ENCODE data around the gene SLC35E1. TPM values are rescaled to one million over a fixed set of nuclear protein-coding genes. Genes with fewer than 3 reads are reported as not detected.
A peak's percentile ranks its signal among the peaks of the same experiment; 100 is the strongest.

SLC35E1 gene
- total RNA-seq, 1 donor from 2014 or later, result 29.7 TPM

DNA sequence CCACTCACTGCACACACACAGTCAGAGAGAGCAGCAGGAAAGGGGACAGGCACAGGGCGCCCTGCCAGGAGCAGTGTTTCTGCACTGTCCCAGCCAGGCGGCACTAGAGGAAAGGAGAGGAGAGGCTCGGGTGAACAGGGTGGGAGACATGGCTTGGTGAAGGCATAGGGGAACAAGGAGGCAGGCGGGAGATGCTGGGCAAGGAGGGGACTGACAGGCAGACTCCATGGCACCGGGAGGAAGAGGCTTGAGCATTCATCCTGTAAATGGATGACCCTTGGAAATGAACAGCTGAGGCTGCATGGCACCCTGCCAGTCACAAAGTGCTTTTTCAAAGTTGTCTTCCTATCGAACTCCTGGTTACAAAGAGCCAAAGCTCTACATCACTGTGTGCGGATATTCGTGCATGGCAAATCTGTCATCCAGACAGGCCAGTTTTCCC is 33.4 kb upstream of the SLC35E1 start:
- Mint-ChIP-seq H3K27ac (ENCODE audit: unreplicated experiment) (peak overlapping the region; percentile 64), H3K4me1 (ENCODE audit: unreplicated experiment) (peaks cover 3% of the 10 kb centered on the region), H3K9me3 (ENCODE audit: unreplicated experiment) (no peaks in the 10 kb centered on the region), H3K4me3 (ENCODE audit: unreplicated experiment) (peak overlapping the region; percentile 9), H3K27me3 (ENCODE audit: unreplicated experiment) (peaks cover 2% of the 10 kb centered on the region), H3K36me3 (ENCODE audit: low read depth, unreplicated experiment) (peaks cover 3% of the 10 kb centered on the region)
- no peak for TF ChIP-seq CTCF (IDR thresholded peaks at IDR 0.05; ENCODE audit: unreplicated experiment)
- DNase-seq (ENCODE audit: low spot score), result no peak

DNA sequence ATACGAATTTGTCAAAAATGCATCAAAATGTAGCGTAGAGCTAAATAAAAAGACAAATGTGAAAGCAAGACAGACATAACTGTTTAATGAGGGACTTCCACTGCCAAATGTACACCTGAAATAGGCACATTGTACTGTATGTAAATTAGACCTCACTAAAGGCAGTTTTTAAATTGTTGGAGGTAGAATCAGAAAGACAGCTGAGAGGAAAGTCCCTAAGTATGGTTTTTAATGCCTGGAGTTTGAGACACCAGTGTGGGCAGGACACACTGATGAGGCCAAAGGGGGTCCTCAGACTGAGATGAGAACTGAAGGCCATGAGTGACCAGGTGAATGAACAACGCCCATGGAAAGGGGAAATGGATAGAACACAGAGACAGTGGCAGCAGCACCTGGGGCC is 32.9 kb upstream of the SLC35E1 start:
- peaks cover 3% of the 10 kb centered on the region for H3K36me3 Mint-ChIP-seq (ENCODE audit: low read depth, unreplicated experiment)
- H3K9me3 Mint-ChIP-seq (ENCODE audit: unreplicated experiment), result no peaks in the 10 kb centered on the region
- peak overlapping the region; percentile 61 for H3K27ac Mint-ChIP-seq (ENCODE audit: unreplicated experiment)
- no peak for DNase-seq (ENCODE audit: low spot score)
- peak overlapping the region; percentile 9 for H3K4me3 Mint-ChIP-seq (ENCODE audit: unreplicated experiment)
- TF ChIP-seq CTCF (IDR thresholded peaks at IDR 0.05; ENCODE audit: unreplicated experiment), result no peak
- H3K4me1 Mint-ChIP-seq (ENCODE audit: unreplicated experiment), result peaks cover 3% of the 10 kb centered on the region
- H3K27me3 Mint-ChIP-seq (ENCODE audit: unreplicated experiment), result peaks cover 2% of the 10 kb centered on the region

DNA sequence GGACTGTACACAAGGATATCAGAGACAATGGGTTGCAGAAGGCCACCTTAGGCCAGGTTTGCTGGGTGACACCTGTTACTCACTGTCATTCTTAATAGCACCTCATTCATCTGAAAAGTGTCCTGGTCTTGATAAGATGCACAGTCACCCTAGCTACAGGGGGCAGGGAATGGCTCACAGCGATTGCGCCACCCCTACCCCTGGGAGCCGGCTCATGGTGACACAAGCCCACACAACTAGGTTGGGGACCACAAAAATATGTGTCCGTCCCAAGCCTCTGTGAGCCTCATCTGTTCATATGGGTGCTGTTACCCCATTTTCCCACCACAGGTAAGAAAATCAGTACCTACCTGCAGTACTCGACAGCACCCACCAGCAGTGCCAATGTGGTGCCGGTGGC is 32.4 kb upstream of the SLC35E1 start:
- no peak for TF ChIP-seq CTCF (IDR thresholded peaks at IDR 0.05; ENCODE audit: unreplicated experiment)
- H3K9me3 Mint-ChIP-seq (ENCODE audit: unreplicated experiment), result no peaks in the 10 kb centered on the region

DNA sequence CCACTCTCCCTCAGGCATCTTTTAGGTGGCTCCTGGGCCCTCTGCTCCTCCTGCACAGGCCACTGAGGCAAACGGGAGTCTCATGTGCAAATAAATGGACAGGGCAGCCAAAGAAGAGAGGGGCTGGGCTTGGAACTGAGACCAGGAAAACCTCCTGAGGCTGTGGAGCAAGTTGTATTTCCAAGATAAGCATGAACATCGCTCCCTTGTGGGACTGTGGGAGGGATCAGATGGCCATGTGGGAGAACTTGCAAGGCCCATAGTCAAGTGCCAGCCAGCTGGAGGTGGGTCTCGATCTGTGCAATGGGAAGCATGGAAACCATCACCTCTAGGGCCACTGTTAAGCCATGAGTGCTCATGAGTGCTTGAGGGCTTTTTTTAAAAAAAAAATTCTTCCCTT is 30.9 kb upstream of the SLC35E1 start:
- Mint-ChIP-seq H3K36me3 (ENCODE audit: low read depth, unreplicated experiment) (peaks cover 6% of the 10 kb centered on the region), H3K4me1 (ENCODE audit: unreplicated experiment) (peaks cover 3% of the 10 kb centered on the region), H3K4me3 (ENCODE audit: unreplicated experiment) (no peak overlapping the region), H3K9me3 (ENCODE audit: unreplicated experiment) (no peaks in the 10 kb centered on the region), H3K27ac (ENCODE audit: unreplicated experiment) (no peak overlapping the region), H3K27me3 (ENCODE audit: unreplicated experiment) (peaks cover 2% of the 10 kb centered on the region)
- no peak for TF ChIP-seq CTCF (IDR thresholded peaks at IDR 0.05; ENCODE audit: unreplicated experiment)
- DNase-seq (ENCODE audit: low spot score), result no peak

More for the DNA sequence above, 32.4 kb upstream of the SLC35E1 start:
- peaks cover 3% of the 10 kb centered on the region for H3K36me3 Mint-ChIP-seq (ENCODE audit: low read depth, unreplicated experiment)
- DNase-seq (ENCODE audit: low spot score), result no peak
- no peak overlapping the region for H3K27ac Mint-ChIP-seq (ENCODE audit: unreplicated experiment)
- H3K27me3 Mint-ChIP-seq (ENCODE audit: unreplicated experiment), result peaks cover 2% of the 10 kb centered on the region
- peaks cover 3% of the 10 kb centered on the region for H3K4me1 Mint-ChIP-seq (ENCODE audit: unreplicated experiment)
- H3K4me3 Mint-ChIP-seq (ENCODE audit: unreplicated experiment), result no peak overlapping the region

- Mint-ChIP-seq H3K27me3 (ENCODE audit: unreplicated experiment) (peaks cover 2% of the 10 kb centered on the region), H3K9me3 (ENCODE audit: unreplicated experiment) (no peaks in the 10 kb centered on the region), H3K27ac (ENCODE audit: unreplicated experiment) (no peak overlapping the region), H3K36me3 (ENCODE audit: low read depth, unreplicated experiment) (peaks cover 6% of the 10 kb centered on the region), H3K4me3 (ENCODE audit: unreplicated experiment) (no peak overlapping the region), H3K4me1 (ENCODE audit: unreplicated experiment) (peaks cover 3% of the 10 kb centered on the region)
- TF ChIP-seq CTCF (IDR thresholded peaks at IDR 0.05; ENCODE audit: unreplicated experiment), result no peak
- DNase-seq (ENCODE audit: low spot score), result no peak
Measured at GRCh38 chr19:16601378-16602052, 29.3 kb upstream of the SLC35E1 start.
